ENCODE data around the gene TNFSF9. TPM values are rescaled to one million over a fixed set of nuclear protein-coding genes. Genes with fewer than 3 reads are reported as not detected.

The TNFSF9 gene
- total RNA-seq, 4 donors from 2014 or later = 1.0 to 2.9 (median 1.7) TPM

Other genes starting within 250 kb of the TNFSF9 start
- 10 to 100 TPM; 22.2 to 81.4 (median 51.8) TPM for gene ACER1, start 197.4 kb upstream of the TNFSF9 start, total RNA-seq
- 10 to 100 TPM; 48.7 to 75.0 (median 72.0) TPM for gene CLPP, start 169.5 kb upstream of the TNFSF9 start, total RNA-seq
- gene ALKBH7, start 158.2 kb upstream of the TNFSF9 start, total RNA-seq = 10 to 100 TPM; 34.1 to 74.4 (median 56.9) TPM
- gene PSPN, start 155.1 kb upstream of the TNFSF9 start, total RNA-seq = 1 to 10 TPM in 3 of 4 donors, under 1 TPM in 1; 0.40 to 1.8 (median 1.4) TPM
- 10 to 100 TPM; 31.4 to 46.7 (median 39.4) TPM for gene GTF2F1, start 137.9 kb upstream of the TNFSF9 start, total RNA-seq
- gene KHSRP, start 106.2 kb upstream of the TNFSF9 start, total RNA-seq = 100 to 1,000 TPM; 127 to 160 (median 139) TPM
- gene SLC25A41, start 97.3 kb upstream of the TNFSF9 start, total RNA-seq = not detected
- 10 to 100 TPM; 39.5 to 76.3 (median 61.6) TPM for gene SLC25A23, start 71.2 kb upstream of the TNFSF9 start, total RNA-seq
- gene CRB3, start 66.8 kb upstream of the TNFSF9 start, total RNA-seq = 100 to 1,000 TPM in 1 of 4 donors, 10 to 100 TPM in 3; 67.3 to 113 (median 76.1) TPM
- 1 to 10 TPM in 3 of 4 donors, under 1 TPM in 1; 0.23 to 3.7 (median 1.5) TPM for gene DENND1C, start 49.2 kb upstream of the TNFSF9 start, total RNA-seq
- 10 to 100 TPM in 1 of 4 donors, 1 to 10 TPM in 3; 2.1 to 13.9 (median 3.4) TPM for gene TUBB4A, start 28.7 kb upstream of the TNFSF9 start, total RNA-seq
- gene CD70, start 60.1 kb downstream of the TNFSF9 start, total RNA-seq = under 1 TPM in 1 of 4 donors, not detected in 3; 0.97 TPM
- not detected for gene TNFSF14, start 139.1 kb downstream of the TNFSF9 start, total RNA-seq
- gene C3, start 189.6 kb downstream of the TNFSF9 start, total RNA-seq = 100 to 1,000 TPM in 2 of 4 donors, 10 to 100 TPM in 2; 55.3 to 109 (median 86.8) TPM
- gene GPR108, start 206.6 kb downstream of the TNFSF9 start, total RNA-seq = 10 to 100 TPM; 52.9 to 72.7 (median 60.7) TPM
- 10 to 100 TPM; 25.5 to 80.7 (median 40.5) TPM for gene TRIP10, start 208.7 kb downstream of the TNFSF9 start, total RNA-seq
- 10 to 100 TPM; 52.4 to 77.2 (median 66.8) TPM for gene SH2D3A, start 236.4 kb downstream of the TNFSF9 start, total RNA-seq
- 1 to 10 TPM; 1.1 to 3.1 (median 1.2) TPM for gene VAV1, start 241.7 kb downstream of the TNFSF9 start, total RNA-seq